ENCODE results near the gene GPR37L1.

GRCh38 chr1:202163281-202164270, 40.9 kb downstream of the GPR37L1 start:
- no peak for TF ChIP-seq EZH2 (IDR thresholded peaks at IDR 0.05; ENCODE audit: insufficient read depth, poor library complexity, severe bottlenecking)
- no peak for TF ChIP-seq EZH2phosphoT487 (IDR thresholded peaks at IDR 0.05; ENCODE audit: insufficient read depth, low read depth)
